CD4-positive, alpha-beta T cell (primary cell): ENCODE results near the gene DNHD1. TPM values are rescaled to one million over a fixed set of nuclear protein-coding genes. Genes with fewer than 3 reads are reported as not detected.

Source experiments
- ATAC-seq: fragments of 200-7000 bp; cut with Tn5 transposase; one replicate; pipeline ENCODE4 v1.10.0; 2022; ENCODE audit warnings: mild to moderate bottlenecking; ENCODE audit not compliant: poor library complexity
- CTCF ChIA-PET: fragments of 350-600 bp; sonication (Branson Sonifier 250); formaldehyde crosslinking; loops from one replicate; lab custom pipeline; 2021; ENCODE audit warnings: antibody characterized with exemption, inconsistent platforms; lab: Charles Lee
- POLR2A ChIA-PET: fragments of 350-600 bp; sonication (Branson Sonifier 250); formaldehyde crosslinking; loops from one replicate; lab custom pipeline; 2021; ENCODE audit warnings: antibody characterized with exemption, inconsistent platforms; lab: Charles Lee
- DNase-seq, 14 experiments: peaks; one replicate each; pipeline ENCODE4 v3.0.0-alpha.2; 2013 to 2020; ENCODE audit warnings: mixed read lengths in 2 of 14
- H3K27ac ChIP-seq, 2 donors: one replicate each; pipeline versions ENCODE4 v1.5.1 to v1.7.0; 2013; ENCODE audit warnings: low read length in 2 of 2, low read depth in 1 of 2, mild to moderate bottlenecking in 1 of 2
- H3K27me3 ChIP-seq, 2 experiments: 1 replicate in 1 of 2; 2 replicates in 1 of 2; pipeline versions ENCODE4 v1.6.1 to v1.7.0; 2013; ENCODE audit warnings: low read length in 2 of 2, control low read depth in 1 of 2, mild to moderate bottlenecking in 1 of 2, moderate library complexity in 1 of 2; ENCODE audit not compliant: insufficient read depth in 2 of 2, control insufficient read depth in 1 of 2
- H3K36me3 ChIP-seq: one replicate; pipeline ENCODE4 v1.6.1; 2013; ENCODE audit warnings: low read length, control low read depth; ENCODE audit not compliant: insufficient read depth
- H3K4me1 ChIP-seq: one replicate; pipeline ENCODE4 v1.6.1; 2013; ENCODE audit warnings: low read length, control low read depth; ENCODE audit not compliant: insufficient read depth
- H3K4me3 ChIP-seq: one replicate; pipeline ENCODE4 v1.5.1; 2013; ENCODE audit warnings: mild to moderate bottlenecking, low read length, moderate library complexity
- H3K9me3 ChIP-seq, 2 experiments: 1 replicate in 1 of 2; 2 replicates in 1 of 2; pipeline versions ENCODE4 v1.6.1 to v1.7.0; 2013; ENCODE audit warnings: low read length in 2 of 2, mild to moderate bottlenecking in 2 of 2, control low read depth in 1 of 2, moderate library complexity in 1 of 2; ENCODE audit not compliant: control insufficient read depth in 1 of 2, insufficient read depth in 1 of 2
- H3K27ac Mint-ChIP-seq: one replicate; pipeline ENCODE4 v1.8.0; 2020; ENCODE audit warnings: mixed read lengths
- H3K27me3 Mint-ChIP-seq: one replicate; pipeline ENCODE4 v1.8.0; 2021; ENCODE audit warnings: mixed read lengths
- H3K36me3 Mint-ChIP-seq: one replicate; pipeline ENCODE4 v1.8.0; 2021; ENCODE audit warnings: low read depth, mixed read lengths
- H3K4me1 Mint-ChIP-seq: one replicate; pipeline ENCODE4 v1.8.0; 2021; ENCODE audit warnings: low read depth, mixed read lengths
- H3K4me3 Mint-ChIP-seq: one replicate; pipeline ENCODE4 v1.8.0; 2020; ENCODE audit warnings: mild to moderate bottlenecking, mixed read lengths
- H3K9me3 Mint-ChIP-seq: one replicate; pipeline ENCODE4 v1.8.0; 2020; ENCODE audit warnings: mixed read lengths
- CTCF ChIP-seq: fragments of 200-600 bp; IDR thresholded peaks from one replicate; pipeline ENCODE4 v1.8.0; 2022; ENCODE audit warnings: antibody characterized with exemption, mild to moderate bottlenecking
- intact Hi-C, 2 experiments: fragments of 100-400 bp; cut with DNase I in 1 of 2; cut with micrococcal nuclease in 1 of 2; formaldehyde crosslinking; loops; one replicate each; pipeline versions ENCODE4 v1.15.1 to v1.9.0; 2023 to 2025; cut with DNase I, micrococcal nuclease
- total RNA-seq, 174 experiments: library from RNA in 2 of 174; stranded (reverse) in 2 of 174; gene quantifications; one replicate each; pipeline ENCODE4 v1.2.3 and lab custom pipeline; 2021 to 2026

Gene DNHD1
- total RNA-seq, 2 experiments from 2014 or later, result 44.1 to 46.8 TPM

- Histone ChIP-seq H3K27ac (peak overlapping the region; percentile 8 to 56), H3K4me3 (no peak overlapping the region), H3K36me3 (peaks cover 38% of the 10 kb centered on the region), H3K27me3 (no peaks in the 10 kb centered on the region), H3K9me3 (no peaks in the 10 kb centered on the region), H3K4me1 (peaks cover 77% of the 10 kb centered on the region)
- Mint-ChIP-seq H3K36me3 (peaks cover 48% of the 10 kb centered on the region), H3K27me3 (no peaks in the 10 kb centered on the region), H3K27ac (peak overlapping the region; percentile 58), H3K4me1 (peaks cover 30% of the 10 kb centered on the region), H3K9me3 (no peaks in the 10 kb centered on the region), H3K4me3 (peak overlapping the region; percentile 69)
- TF ChIP-seq CTCF, result no peak
- intact Hi-C loops, result no loop called here
- DNase-seq, result no peak
- POLR2A ChIA-PET, result interaction anchor here (0.8 to 1.4 kb wide), 3 partner anchors 11 to 76 kb away, joined by 3 to 6 read pairs (median 6); partner anchors contain the start of genes MRPL17 and TPP1
- no peak for ATAC-seq
- CTCF ChIA-PET, result interaction anchor here (1.0 to 1.9 kb wide), 2 partner anchors 11 to 99 kb away, joined by 3 to 5 read pairs; no protein-coding TSS in a partner anchor
Measured at GRCh38 chr11:6607190-6607795, 110.2 kb downstream of the DNHD1 start.

GRCh38 chr11:6608011-6608410 is 110.9 kb downstream of the DNHD1 start:
- no peak for ATAC-seq
- peak overlapping the region; percentile 58 for H3K27ac Mint-ChIP-seq
- intact Hi-C loops, result no loop called here
- Histone ChIP-seq H3K9me3 (no peaks in the 10 kb centered on the region), H3K27me3 (no peaks in the 10 kb centered on the region), H3K4me3 (no peak overlapping the region), H3K36me3 (peaks cover 38% of the 10 kb centered on the region), H3K4me1 (peaks cover 77% of the 10 kb centered on the region), H3K27ac (peak overlapping the region in 1 of 2 donors; percentile 16)
- ChIA-PET POLR2A (interaction anchor here (1.1 to 2.0 kb wide), 2 partner anchors 11 to 76 kb away, joined by 5 to 6 read pairs; partner anchors contain the start of genes MRPL17 and TPP1), CTCF (interaction anchor here (1.6 to 1.9 kb wide), 2 partner anchors 10 to 75 kb away, joined by 5 read pairs; partner anchors contain the start of gene MRPL17)
- TF ChIP-seq CTCF, result no peak
- peak in 1 of 14 experiments; percentile 8 for DNase-seq
- H3K9me3 Mint-ChIP-seq, result no peaks in the 10 kb centered on the region
- peaks cover 48% of the 10 kb centered on the region for H3K36me3 Mint-ChIP-seq
- no peaks in the 10 kb centered on the region for H3K27me3 Mint-ChIP-seq
- peaks cover 30% of the 10 kb centered on the region for H3K4me1 Mint-ChIP-seq
- H3K4me3 Mint-ChIP-seq, result no peak overlapping the region

- H3K27me3 Mint-ChIP-seq, result no peaks in the 10 kb centered on the region
- H3K27ac Mint-ChIP-seq, result peak overlapping the region; percentile 58
- peaks cover 48% of the 10 kb centered on the region for H3K36me3 Mint-ChIP-seq
- no peak for ATAC-seq
- CTCF ChIA-PET, result interaction anchor here (1.6 kb wide), 1 partner anchor 74 kb away, joined by 5 read pairs; the partner anchor contains the start of gene MRPL17
- no peaks in the 10 kb centered on the region for H3K27me3 ChIP-seq
- DNase-seq, result no peak
- H3K9me3 Mint-ChIP-seq, result no peaks in the 10 kb centered on the region
- POLR2A ChIA-PET, result interaction anchor here (1.1 to 2.0 kb wide), 2 partner anchors 10 to 75 kb away, joined by 5 to 6 read pairs; partner anchors contain the start of genes MRPL17 and TPP1
- H3K4me3 ChIP-seq, result no peak overlapping the region
- peaks cover 30% of the 10 kb centered on the region for H3K4me1 Mint-ChIP-seq
- no peaks in the 10 kb centered on the region for H3K9me3 ChIP-seq
- H3K4me3 Mint-ChIP-seq, result no peak overlapping the region
- no peak for TF ChIP-seq CTCF
- peaks cover 39% of the 10 kb centered on the region for H3K36me3 ChIP-seq
- peaks cover 78% of the 10 kb centered on the region for H3K4me1 ChIP-seq
- H3K27ac ChIP-seq, result peak overlapping the region in 1 of 2 donors; percentile 16
- intact Hi-C loops, result no loop called here
Measured at GRCh38 chr11:6608726-6609501, 111.8 kb downstream of the DNHD1 start.
